GM18951 (cell line): ENCODE data around the gene RASAL2.

Source experiments
- POLR2A ChIP-seq: IDR thresholded peaks from 4 replicates; pipeline ENCODE4 v1.6.1; 2011; ENCODE audit warnings: mild to moderate bottlenecking; ENCODE audit not compliant: insufficient read length, insufficient read depth; ENCODE audit errors: extremely low read depth
- in situ Hi-C: fragments of 300-500 bp; cut with MboI; formaldehyde crosslinking; loops from one replicate; pipeline ENCODE4 v1.12.0; 2022; ENCODE audit warnings: low sequenced_read_pairs, mixed read lengths, inconsistent platforms; ENCODE audit not compliant: unreplicated experiment

RASAL2 gene

GRCh38 chr1:178470411-178470960 lies 376.6 kb downstream of the RASAL2 start:
- TF ChIP-seq POLR2A, result no peak
- in situ Hi-C loops, result no loop called here

- in situ Hi-C loops, result no loop called here
- TF ChIP-seq POLR2A, result no peak
Observed at GRCh38 chr1:178472531-178472930, 378.6 kb downstream of the RASAL2 start.

- in situ Hi-C loops, result no loop called here
- TF ChIP-seq POLR2A, result no peak
Observed at GRCh38 chr1:178477373-178477772, 383.5 kb downstream of the RASAL2 start.

GRCh38 chr1:178477841-178478240 lies 383.9 kb downstream of the RASAL2 start:
- no peak for TF ChIP-seq POLR2A
- in situ Hi-C loops, result no loop called here

- in situ Hi-C loops, result no loop called here
- TF ChIP-seq POLR2A, result no peak
Observed at GRCh38 chr1:178483251-178483957, 389.5 kb downstream of the RASAL2 start.

- in situ Hi-C loops, result no loop called here
Observed at GRCh38 chr1:178484698-178485225, 390.9 kb downstream of the RASAL2 start.

GRCh38 chr1:178485541-178485981 lies 391.7 kb downstream of the RASAL2 start:
- in situ Hi-C loops, result no loop called here
- no peak for TF ChIP-seq POLR2A

More at GRCh38 chr1:178484698-178485225, 390.9 kb downstream of the RASAL2 start:
- TF ChIP-seq POLR2A, result no peak

GRCh38 chr1:178486100-178487069 lies 392.5 kb downstream of the RASAL2 start:
- in situ Hi-C loops, result no loop called here
- no peak for TF ChIP-seq POLR2A

- no peak for TF ChIP-seq POLR2A
- in situ Hi-C loops, result no loop called here
Observed at GRCh38 chr1:178487070-178487615, 393.2 kb downstream of the RASAL2 start.

- in situ Hi-C loops, result no loop called here
- TF ChIP-seq POLR2A, result no peak
Observed at GRCh38 chr1:178488393-178488792, 394.5 kb downstream of the RASAL2 start.

GRCh38 chr1:178489399-178489798 lies 395.5 kb downstream of the RASAL2 start:
- TF ChIP-seq POLR2A, result no peak
- in situ Hi-C loops, result no loop called here

- in situ Hi-C loops, result loop anchor here (10.0 kb wide), 1 partner anchor 195 kb away; no protein-coding TSS in a partner anchor
- no peak for TF ChIP-seq POLR2A
Observed at GRCh38 chr1:178490136-178490535, 396.2 kb downstream of the RASAL2 start.

- in situ Hi-C loops, result loop anchor here (10.0 kb wide), 1 partner anchor 196 kb away; no protein-coding TSS in a partner anchor
- no peak for TF ChIP-seq POLR2A
Observed at GRCh38 chr1:178490967-178491366, 397.1 kb downstream of the RASAL2 start.
